HCT116 (cell line): ENCODE data around the gene ADAMTS19. TPM values are rescaled to one million over a fixed set of nuclear protein-coding genes. Genes with fewer than 3 reads are reported as not detected.
A peak's percentile ranks its signal among the peaks of the same experiment; 100 is the strongest.

Experiments
- ATAC-seq: fragments of 200-7000 bp; cut with Tn5 transposase; 2 replicates; pipeline ENCODE4 v1.9.1; 2020; ENCODE audit warnings: mild to moderate bottlenecking, moderate library complexity
- BruUV-seq: library from RNA; stranded (reverse); fragments of 400-500 nt; replicated peaks from 2 replicates; lab custom pipeline; 2021; lab: Mats Ljungman, UMichigan
- CTCF ChIA-PET: fragments of 300-600 bp; sonication (Branson Sonifier 250); formaldehyde crosslinking; loops from one replicate; lab custom pipeline; 2021; ENCODE audit warnings: antibody characterized with exemption; lab: Charles Lee
- POLR2A ChIA-PET: fragments of 300-600, 350-600 bp; sonication (Branson Sonifier 250); formaldehyde crosslinking; loops from one replicate; lab custom pipeline; 2021; ENCODE audit warnings: antibody characterized with exemption; lab: Charles Lee
- RAD21 ChIA-PET, 2 experiments: fragments of 300-600 bp; sonication (Branson Sonifier 250); formaldehyde crosslinking; loops; one replicate each; lab custom pipeline; 2023; ENCODE audit warnings: low total read pairs in 2 of 2; ENCODE audit not compliant: uncharacterized antibody in 2 of 2, unreplicated experiment in 2 of 2, low non-redundant PET in 1 of 2; lab: Charles Lee
- DNase-seq: peaks from one replicate; pipeline ENCODE4 v3.0.0-alpha.2; 2010; ENCODE audit warnings: low read depth, low spot score
- H2AFZ ChIP-seq: fragments of 200-600 bp; shearing (Covaris generic), sonication (generic); 2 replicates; pipeline ENCODE4 v1.6.1; 2017; ENCODE audit warnings: low read depth, mixed run types, mixed read lengths, antibody characterized with exemption, low read length; ENCODE audit not compliant: poor library complexity, severe bottlenecking
- H3K27ac ChIP-seq: 2 replicates; pipeline ENCODE4 v1.5.1; 2012; ENCODE audit warnings: low read depth, low read length
- H3K27me3 ChIP-seq: fragments of 200-600 bp; sonication (generic); 2 replicates; pipeline ENCODE4 v1.6.1; 2016; ENCODE audit warnings: mixed run types, low read length, mixed read lengths; ENCODE audit not compliant: insufficient read depth
- H3K36me3 ChIP-seq, 2 experiments: fragments of 200-500 bp in 1 of 2; fragments of 200-600 bp in 1 of 2; sonication (Bioruptor generic) in 1 of 2; sonication (generic) in 1 of 2; 2 replicates each; pipeline versions ENCODE4 v1.5.1 to v1.6.1; 2014 to 2016; ENCODE audit warnings: low read length in 2 of 2, inconsistent platforms in 1 of 2, mixed read lengths in 1 of 2, mixed run types in 1 of 2; ENCODE audit not compliant: insufficient read depth in 2 of 2, control insufficient read depth in 1 of 2
- H3K4me1 ChIP-seq, 2 experiments: fragments of 200-600 bp in 1 of 2; sonication (generic) in 1 of 2; 2 replicates each; pipeline versions ENCODE4 v1.5.1 to v1.6.1; 2012 to 2017; ENCODE audit warnings: low read length in 2 of 2, inconsistent platforms in 1 of 2, mild to moderate bottlenecking in 1 of 2, mixed read lengths in 1 of 2, mixed run types in 1 of 2, moderate library complexity in 1 of 2; ENCODE audit not compliant: insufficient read depth in 2 of 2, control insufficient read depth in 1 of 2
- H3K4me2 ChIP-seq: fragments of 200-600 bp; sonication (generic); 2 replicates; pipeline ENCODE4 v1.6.1; 2017; ENCODE audit warnings: mixed run types, low read length, mixed read lengths
- H3K4me3 ChIP-seq, 2 experiments: fragments of 200-600 bp in 1 of 2; sonication (generic) in 1 of 2; replicated peaks in 1 of 2; 2 replicates each; pipeline ENCODE4 v1.5.1; 2011 to 2016; ENCODE audit warnings: low read length in 2 of 2, control low read depth in 1 of 2, low read depth in 1 of 2, mild to moderate bottlenecking in 1 of 2, mixed read lengths in 1 of 2, mixed run types in 1 of 2
- H3K79me2 ChIP-seq: fragments of 200-600 bp; sonication (generic); 2 replicates; pipeline ENCODE4 v1.6.1; 2017; ENCODE audit warnings: mild to moderate bottlenecking, mixed run types, low read length, moderate library complexity, mixed read lengths; ENCODE audit not compliant: insufficient read depth
- H3K9ac ChIP-seq: fragments of 200-600 bp; sonication (generic); 2 replicates; pipeline ENCODE4 v1.6.1; 2016; ENCODE audit warnings: low read length, mixed read lengths
- H3K9me2 ChIP-seq: fragments of 200-600 bp; sonication (generic), shearing (Covaris generic); 2 replicates; pipeline ENCODE4 v1.6.1; 2017; ENCODE audit warnings: mixed run types, mild to moderate bottlenecking, moderate library complexity; ENCODE audit not compliant: insufficient read depth
- H3K9me3 ChIP-seq, 2 experiments: fragments of 200-500 bp in 1 of 2; fragments of 200-600 bp in 1 of 2; sonication (Bioruptor generic) in 1 of 2; sonication (generic) in 1 of 2; 2 replicates each; pipeline ENCODE4 v1.6.1; 2014 to 2017; ENCODE audit warnings: low read length in 2 of 2, mixed read lengths in 2 of 2, inconsistent platforms in 1 of 2, low read depth in 1 of 2, mild to moderate bottlenecking in 1 of 2, mixed run types in 1 of 2, moderate library complexity in 1 of 2; ENCODE audit not compliant: control insufficient read depth in 1 of 2, insufficient read depth in 1 of 2
- H4K20me1 ChIP-seq: fragments of 200-600 bp; sonication (generic), shearing (Covaris generic); 2 replicates; pipeline ENCODE4 v1.6.1; 2017; ENCODE audit warnings: mixed run types, mild to moderate bottlenecking, moderate library complexity; ENCODE audit not compliant: insufficient read depth
- CBX3 ChIP-seq: IDR thresholded peaks from 2 replicates; pipeline ENCODE4 v1.6.1; 2012; ENCODE audit warnings: low read depth
- CTCF ChIP-seq, 3 experiments: fragments of 200-600 bp in 1 of 3; sonication (generic) in 1 of 3; IDR thresholded peaks in 2 of 3; conservative IDR thresholded peaks in 1 of 3; 2 replicates each; pipeline ENCODE4 v1.5.1; 2012 to 2017; ENCODE audit warnings: low read depth in 2 of 3, low read length in 2 of 3, antibody characterized with exemption in 1 of 3, borderline replicate concordance in 1 of 3, control low read depth in 1 of 3, mild to moderate bottlenecking in 1 of 3, mixed read lengths in 1 of 3, mixed run types in 1 of 3, moderate library complexity in 1 of 3; ENCODE audit not compliant: insufficient read depth in 1 of 3
- EZH2 ChIP-seq: fragments of 200-600 bp; sonication (generic); IDR thresholded peaks from 2 replicates; pipeline ENCODE4 v1.6.1; 2017; ENCODE audit warnings: antibody characterized with exemption, mixed run types
- EZH2phosphoT487 ChIP-seq: fragments of 200-600 bp; IDR thresholded peaks from 2 replicates; pipeline ENCODE4 v1.6.1; 2018; ENCODE audit warnings: antibody characterized with exemption, borderline replicate concordance
- JUND ChIP-seq: IDR thresholded peaks from 2 replicates; pipeline ENCODE4 v1.6.1; 2012
- POLR2A ChIP-seq: IDR thresholded peaks from 2 replicates; pipeline ENCODE4 v1.7.0; 2011; ENCODE audit warnings: borderline replicate concordance; ENCODE audit not compliant: insufficient read depth, insufficient read length; ENCODE audit errors: extremely low read depth
- RAD21 ChIP-seq: IDR thresholded peaks from 2 replicates; pipeline ENCODE4 v1.6.1; 2012; ENCODE audit warnings: low read depth, mild to moderate bottlenecking
- SP1 ChIP-seq: IDR thresholded peaks from 2 replicates; pipeline ENCODE4 v1.6.1; 2012; ENCODE audit warnings: low read depth
- SRF ChIP-seq: IDR thresholded peaks from 2 replicates; pipeline ENCODE4 v1.6.1; 2012; ENCODE audit warnings: low read depth
- YY1 ChIP-seq: IDR thresholded peaks from 2 replicates; pipeline ENCODE4 v1.6.1; 2011; ENCODE audit warnings: low read length, low read depth, moderate library complexity, mild to moderate bottlenecking; ENCODE audit not compliant: insufficient replicate concordance; ENCODE audit errors: extremely low read depth
- intact Hi-C: fragments of 100-400 bp; cut with micrococcal nuclease; formaldehyde crosslinking; loops from 2 replicates; pipeline ENCODE4 v1.10.0; 2022
- total RNA-seq: library from RNA; stranded (reverse); gene quantifications from one replicate; pipeline ENCODE4 v1.2.1, GENCODE V29; 2021; ENCODE audit not compliant: unreplicated experiment

The ADAMTS19 gene
- total RNA-seq, 1 experiment from 2014 or later, result not detected

GRCh38 chr5:129767927-129768380 lies 307.9 kb downstream of the ADAMTS19 start:
- ChIA-PET CTCF (interaction anchor here (0.6 to 1.9 kb wide), 8 partner anchors 85 to 1269 kb away, joined by 3 to 15 read pairs (median 9); no protein-coding TSS in a partner anchor), RAD21 (interaction anchor here (0.7 to 1.0 kb wide), 2 partner anchors 94 to 862 kb away, joined by 3 read pairs; no protein-coding TSS in a partner anchor), POLR2A (no interaction called here)
- no peaks in the 10 kb centered on the region for H3K27me3 ChIP-seq
- intact Hi-C loops, result loop anchor here (1.0 to 5.0 kb wide), 7 partner anchors 106 to 1556 kb away; no protein-coding TSS in a partner anchor
- no TSS peak for BruUV-seq
- H3K9ac ChIP-seq, result no peak overlapping the region
- no peaks in the 10 kb centered on the region for H4K20me1 ChIP-seq
- H3K36me3 ChIP-seq, result no peaks in the 10 kb centered on the region
- H3K27ac ChIP-seq, result no peak overlapping the region
- no peaks in the 10 kb centered on the region for H3K9me2 ChIP-seq
- DNase-seq (peak; percentile 92), ATAC-seq (peak; percentile 91)
- H3K4me1 ChIP-seq, result no peaks in the 10 kb centered on the region; a peak in 1 of 4 replicates
- H3K4me2 ChIP-seq, result 0 out of 2 replicates have a peak overlapping the region, but pooled peaks have one; percentile 9
- H3K79me2 ChIP-seq, result no peaks in the 10 kb centered on the region
- TF ChIP-seq EZH2 (no peak), RAD21 (peak; percentile 99), POLR2A (no peak), JUND (peak; percentile 36; the same call in 1 of the 2 replicates), SP1 (0 out of 2 replicates have a peak, but pooled peaks have one; percentile 28), SRF (peak; percentile 57), CBX3 (peak; percentile 89), CTCF (IDR thresholded peaks at IDR 0.05 in 2 of 3, conservative IDR thresholded peaks at IDR 0.05 in 1 of 3; ENCODE audit: borderline replicate concordance in 1 of 3, insufficient read depth in 1 of 3, low read depth in 2 of 3, low read length in 2 of 3) (peak; percentile 96 to 99 (median 99)), YY1 (peak; percentile 82), EZH2phosphoT487 (no peak)
- no peaks in the 10 kb centered on the region for H3K9me3 ChIP-seq
- H3K4me3 ChIP-seq, result no peak overlapping the region
- H2AFZ ChIP-seq, result peak overlapping the region; percentile 36
